SU-DHL-6 (cell line): ENCODE measurements around the gene USO1.

ENCODE experiments used
- EZH2phosphoT487 ChIP-seq: fragments of 200-600 bp; sonication (generic), shearing (Covaris generic); conservative IDR thresholded peaks from 2 replicates; pipeline ENCODE4 v1.6.1; 2018; ENCODE audit warnings: mild to moderate bottlenecking, antibody characterized with exemption, low read length, moderate library complexity, mixed read lengths
- TF ChIP-seq, protein P1 (sequence below): fragments of 200-600 bp; sonication (generic); IDR thresholded peaks from one replicate; pipeline ENCODE4 v1.5.1; 2017; ENCODE audit warnings: antibody characterized with exemption, mild to moderate bottlenecking, low read length, moderate library complexity; ENCODE audit not compliant: insufficient read depth, poor library complexity, severe bottlenecking

DNA sequence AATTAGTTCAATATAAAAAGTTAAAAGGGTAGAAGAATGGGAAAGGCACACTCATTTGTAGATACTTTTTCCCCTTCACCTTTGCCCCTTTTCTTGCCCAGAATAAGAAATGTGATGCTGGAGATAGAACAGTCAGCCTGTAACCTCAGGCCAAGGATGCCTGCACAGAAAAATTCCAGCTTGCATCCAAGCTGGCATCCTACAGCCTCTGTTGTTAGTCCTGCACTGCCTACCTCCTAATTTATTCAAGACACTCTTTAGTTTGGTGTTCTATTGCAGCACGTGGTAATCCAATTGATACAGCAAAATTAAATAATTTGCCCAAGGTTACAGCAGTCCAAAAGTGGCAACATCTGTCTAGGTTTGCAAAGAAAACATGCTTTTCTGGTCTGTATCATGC lies 9.7 kb upstream of the USO1 start:
- TF ChIP-seq, protein P1, sequence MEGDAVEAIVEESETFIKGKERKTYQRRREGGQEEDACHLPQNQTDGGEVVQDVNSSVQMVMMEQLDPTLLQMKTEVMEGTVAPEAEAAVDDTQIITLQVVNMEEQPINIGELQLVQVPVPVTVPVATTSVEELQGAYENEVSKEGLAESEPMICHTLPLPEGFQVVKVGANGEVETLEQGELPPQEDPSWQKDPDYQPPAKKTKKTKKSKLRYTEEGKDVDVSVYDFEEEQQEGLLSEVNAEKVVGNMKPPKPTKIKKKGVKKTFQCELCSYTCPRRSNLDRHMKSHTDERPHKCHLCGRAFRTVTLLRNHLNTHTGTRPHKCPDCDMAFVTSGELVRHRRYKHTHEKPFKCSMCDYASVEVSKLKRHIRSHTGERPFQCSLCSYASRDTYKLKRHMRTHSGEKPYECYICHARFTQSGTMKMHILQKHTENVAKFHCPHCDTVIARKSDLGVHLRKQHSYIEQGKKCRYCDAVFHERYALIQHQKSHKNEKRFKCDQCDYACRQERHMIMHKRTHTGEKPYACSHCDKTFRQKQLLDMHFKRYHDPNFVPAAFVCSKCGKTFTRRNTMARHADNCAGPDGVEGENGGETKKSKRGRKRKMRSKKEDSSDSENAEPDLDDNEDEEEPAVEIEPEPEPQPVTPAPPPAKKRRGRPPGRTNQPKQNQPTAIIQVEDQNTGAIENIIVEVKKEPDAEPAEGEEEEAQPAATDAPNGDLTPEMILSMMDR, result no peak
- TF ChIP-seq EZH2phosphoT487, result no peak
